NCI-H82 treated with DMSO at 0.1 percent for 48 hours (cell line): ENCODE measurements around the gene EFCAB6.
A peak's percentile ranks its signal among the peaks of the same experiment; 100 is the strongest.

ENCODE experiments used
- DNase-seq: peaks from one replicate; lab custom pipeline; 2025; ENCODE audit not compliant: unreplicated experiment; lab: John Stamatoyannopoulos, UW

Gene EFCAB6

GRCh38 chr22:43812149-43812842 lies at the start of gene EFCAB6:
Gene EFCAB6 (minus strand): TSS chr22:43812305. CDS start chr22:43782318, 29,987 bp downstream.
- DNase-seq, result peak; percentile 84

GRCh38 chr22:43861529-43861928 lies 49.4 kb upstream of the EFCAB6 start:
- no peak for DNase-seq

GRCh38 chr22:43860831-43861230 lies 48.7 kb upstream of the EFCAB6 start:
- no peak for DNase-seq

GRCh38 chr22:43860126-43860525 lies 48.0 kb upstream of the EFCAB6 start:
- peak; percentile 76 for DNase-seq

- DNase-seq, result no peak
Measured at GRCh38 chr22:43859621-43860020, 47.5 kb upstream of the EFCAB6 start.

GRCh38 chr22:43859176-43859575 lies 47.1 kb upstream of the EFCAB6 start:
- DNase-seq, result no peak

- no peak for DNase-seq
Measured at GRCh38 chr22:43858156-43858895, 46.2 kb upstream of the EFCAB6 start.

- DNase-seq, result no peak
Measured at GRCh38 chr22:43857367-43857766, 45.3 kb upstream of the EFCAB6 start.

- DNase-seq, result no peak
Measured at GRCh38 chr22:43855431-43855830, 43.3 kb upstream of the EFCAB6 start.

GRCh38 chr22:43854786-43855271 lies 42.7 kb upstream of the EFCAB6 start:
- DNase-seq, result no peak

- DNase-seq, result no peak
Measured at GRCh38 chr22:43854121-43854785, 42.1 kb upstream of the EFCAB6 start.

- no peak for DNase-seq
Measured at GRCh38 chr22:43853328-43853931, 41.3 kb upstream of the EFCAB6 start.

- DNase-seq, result no peak
Measured at GRCh38 chr22:43852573-43853327, 40.6 kb upstream of the EFCAB6 start.

GRCh38 chr22:43851979-43852307 lies 39.8 kb upstream of the EFCAB6 start:
- DNase-seq, result no peak

GRCh38 chr22:43851058-43851978 lies 39.2 kb upstream of the EFCAB6 start:
- no peak for DNase-seq

- no peak for DNase-seq
Measured at GRCh38 chr22:43850529-43850928, 38.4 kb upstream of the EFCAB6 start.

GRCh38 chr22:43849731-43850130 lies 37.6 kb upstream of the EFCAB6 start:
- no peak for DNase-seq

GRCh38 chr22:43848366-43849171 lies 36.5 kb upstream of the EFCAB6 start:
- DNase-seq, result no peak
